Mucosa of descending colon (tissue), 3 donors: ENCODE results near the gene SPATA2L. TPM values are rescaled to one million over a fixed set of nuclear protein-coding genes. Genes with fewer than 3 reads are reported as not detected.
A peak's percentile ranks its signal among the peaks of the same experiment; 100 is the strongest.

Experiments
- ATAC-seq: fragments of 200-7000 bp; cut with Tn5 transposase; one replicate; pipeline ENCODE4 v1.9.1; 2020; ENCODE audit warnings: mild to moderate bottlenecking, moderate library complexity
- DNase-seq, 3 donors: peaks; one replicate each; pipeline ENCODE4 v3.0.0-alpha.2; 2020
- H3K36me3 ChIP-seq: fragments of 200-600 bp; one replicate; pipeline ENCODE4 v1.8.0; 2021; ENCODE audit warnings: low read depth, mild to moderate bottlenecking
- H3K4me1 ChIP-seq: fragments of 200-600 bp; one replicate; pipeline ENCODE4 v1.8.0; 2021; ENCODE audit warnings: low read depth, mild to moderate bottlenecking
- H3K4me3 ChIP-seq: fragments of 200-600 bp; one replicate; pipeline ENCODE4 v1.8.0; 2021; ENCODE audit warnings: mild to moderate bottlenecking
- H3K9me3 ChIP-seq: fragments of 200-600 bp; one replicate; pipeline ENCODE4 v1.8.0; 2021; ENCODE audit warnings: mild to moderate bottlenecking
- CTCF ChIP-seq: fragments of 200-600 bp; IDR thresholded peaks from one replicate; pipeline ENCODE4 v1.8.0; 2022; ENCODE audit warnings: antibody characterized with exemption, mild to moderate bottlenecking
- intact Hi-C, 2 donors: fragments of 100-400 bp; cut with DNase I in 1 of 2; cut with micrococcal nuclease in 1 of 2; formaldehyde crosslinking; loops; one replicate each; pipeline versions ENCODE4 v1.11.0 to v1.11.1; 2022; cut with DNase I, micrococcal nuclease
- total RNA-seq, 3 donors: library from RNA; stranded (reverse); fragmentation: NEBNext Ultra II Directional in 2 of 3; extraction: Animal tissue kit (Norgen Biotek cat#: 25700) in 2 of 3; gene quantifications; one replicate each; pipeline versions ENCODE4 v1.2.1 to v1.2.4, GENCODE V29; 2021 to 2023
- donor health status: DM: no; HTN: no; CAD: no; lungs with moderate emphysema.
- donor health status: DM: no; HTN: no; CAD: no.
- donor health status: DM: no; HTN: yes; CAD: no.

The SPATA2L gene
- total RNA-seq, 3 donors from 2014 or later, result 12.5 to 21.7 (median 14.4) TPM

GRCh38 chr16:89707695-89708094, 6.2 kb upstream of the SPATA2L start:
- H3K4me3 ChIP-seq, result no peak overlapping the region

GRCh38 chr16:89706518-89707260, 5.2 kb upstream of the SPATA2L start:
- no peak for TF ChIP-seq CTCF
- intact Hi-C loops, result loop anchor here in 1 of 2 donors (10.0 kb wide), 1 partner anchor 88 kb away; no protein-coding TSS in a partner anchor
- Histone ChIP-seq H3K9me3 (no peaks in the 10 kb centered on the region), H3K4me3 (no peak overlapping the region), H3K36me3 (no peaks in the 10 kb centered on the region), H3K4me1 (peaks cover 7% of the 10 kb centered on the region)
- DNase-seq (no peak), ATAC-seq (no peak)

More at GRCh38 chr16:89707695-89708094, 6.2 kb upstream of the SPATA2L start:
- intact Hi-C loops, result loop anchor here in 1 of 2 donors (10.0 kb wide), 1 partner anchor 87 kb away; no protein-coding TSS in a partner anchor
- H3K4me1 ChIP-seq, result peaks cover 14% of the 10 kb centered on the region
- ATAC-seq, result no peak
- no peak for DNase-seq
- no peaks in the 10 kb centered on the region for H3K36me3 ChIP-seq
- no peak for TF ChIP-seq CTCF
- H3K9me3 ChIP-seq, result no peaks in the 10 kb centered on the region

- no peaks in the 10 kb centered on the region for H3K36me3 ChIP-seq
- ATAC-seq (no peak), DNase-seq (peak in 1 of 3 donors; percentile 52)
- peaks cover 17% of the 10 kb centered on the region for H3K4me1 ChIP-seq
- no peak overlapping the region for H3K4me3 ChIP-seq
- intact Hi-C loops, result loop anchor here in 1 of 2 donors (10.0 kb wide), 1 partner anchor 90 kb away; no protein-coding TSS in a partner anchor
- no peaks in the 10 kb centered on the region for H3K9me3 ChIP-seq
- TF ChIP-seq CTCF, result no peak
Measured at GRCh38 chr16:89705006-89705405, 3.5 kb upstream of the SPATA2L start.

- intact Hi-C loops, result loop anchor here in 1 of 2 donors (10.0 kb wide), 1 partner anchor 91 kb away; no protein-coding TSS in a partner anchor
- H3K4me3 ChIP-seq, result no peak overlapping the region
- DNase-seq (no peak), ATAC-seq (no peak)
- peaks cover 22% of the 10 kb centered on the region for H3K4me1 ChIP-seq
- TF ChIP-seq CTCF, result no peak
- no peaks in the 10 kb centered on the region for H3K36me3 ChIP-seq
- no peaks in the 10 kb centered on the region for H3K9me3 ChIP-seq
Measured at GRCh38 chr16:89704281-89704680, 2.8 kb upstream of the SPATA2L start.

- no peak for TF ChIP-seq CTCF
- DNase-seq (peak; percentile 73 to 86 (median 85)), ATAC-seq (peak; percentile 63)
- Histone ChIP-seq H3K4me1 (peaks cover 16% of the 10 kb centered on the region), H3K36me3 (no peaks in the 10 kb centered on the region), H3K9me3 (no peaks in the 10 kb centered on the region), H3K4me3 (peak overlapping the region; percentile 31)
- intact Hi-C loops, result loop anchor here in 1 of 2 donors (10.0 kb wide), 1 partner anchor 94 kb away; no protein-coding TSS in a partner anchor
Measured at GRCh38 chr16:89700649-89701424, 668 bp downstream of the SPATA2L start.
